Daoy (cell line): ENCODE results near the gene USP15. TPM values are rescaled to one million over a fixed set of nuclear protein-coding genes. Genes with fewer than 3 reads are reported as not detected.
"Not testable (repeated sequence)": the region's sequence is repeated elsewhere in the genome, so short reads cannot be mapped to it uniquely, and the experiment has no call there.

Experiments used
- DNase-seq: peaks from one replicate; pipeline ENCODE4 v3.0.0-alpha.2; 2015; ENCODE audit warnings: low read depth
- total RNA-seq: library from RNA; depleted of rRNA; stranded (reverse); fragments of >200 nt; shearing (Covaris generic); gene quantifications from 2 replicates; pipeline ENCODE4 v1.2.3, GENCODE V29; 2014; rRNA removed

The USP15 gene
- total RNA-seq, 1 experiment from 2014 or later: 42.6 TPM

GRCh38 chr12:62438098-62438692, 178.0 kb downstream of the USP15 start:
- peak; percentile 43 for DNase-seq

DNA sequence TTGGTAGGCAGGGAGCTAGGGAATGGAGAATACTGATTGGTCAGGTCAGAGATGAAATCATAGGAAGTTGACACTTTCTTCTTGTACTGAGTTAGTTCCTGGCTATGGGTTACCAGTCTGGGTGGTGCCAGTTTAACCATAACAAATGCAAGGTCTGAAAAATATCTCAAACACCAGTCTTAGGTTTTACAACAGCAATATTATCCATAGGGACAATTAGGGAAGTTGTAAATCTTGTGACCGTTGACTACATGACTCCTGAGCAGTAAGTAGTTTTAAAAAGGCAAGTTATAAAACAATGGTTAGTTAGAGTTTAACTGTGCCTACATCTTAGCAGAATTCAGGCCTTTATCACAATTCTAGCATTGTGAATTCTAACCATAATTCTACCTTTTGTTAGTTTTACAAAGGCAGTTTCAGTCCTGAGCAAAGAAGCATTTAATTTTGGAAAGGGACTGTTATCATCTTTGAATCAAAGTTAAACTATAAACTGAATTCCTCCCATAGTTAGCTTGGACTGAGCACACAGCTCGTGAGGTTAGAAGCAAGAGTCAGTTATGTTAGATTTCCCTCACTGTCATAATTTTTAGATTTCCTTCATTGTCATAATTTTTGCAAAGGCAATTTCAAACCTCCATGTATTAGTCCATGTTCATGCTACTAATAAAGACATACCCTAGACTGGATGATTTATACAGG, 186.7 kb downstream of the USP15 start:
- no peak for DNase-seq

DNA sequence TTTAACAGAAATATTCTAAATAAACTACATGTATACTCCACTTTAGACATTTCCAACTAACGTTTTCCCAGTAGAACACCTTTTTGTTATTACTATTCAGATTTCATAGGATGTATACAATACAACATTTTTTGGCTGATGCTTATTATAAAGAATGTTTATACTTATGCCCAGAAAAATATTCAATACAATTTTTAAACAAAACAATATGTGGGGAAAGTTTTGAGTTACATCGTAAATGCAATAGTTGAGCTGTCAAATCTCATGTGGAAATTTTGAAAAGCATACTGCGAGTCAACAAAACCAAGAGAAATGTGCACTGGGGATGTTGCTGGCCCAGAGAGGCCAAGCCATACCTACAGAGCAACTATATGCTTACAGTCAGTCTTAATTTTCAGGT, 188.2 kb downstream of the USP15 start:
- DNase-seq: no peak

- not testable (repeated sequence) for DNase-seq
These were observed 195.2 kb downstream of the USP15 start for GRCh38 chr12:62455429-62455828.

- no peak for DNase-seq
These were observed 198.4 kb downstream of the USP15 start for GRCh38 chr12:62458626-62459025.

GRCh38 chr12:62459976-62460375, 199.8 kb downstream of the USP15 start:
- DNase-seq: no peak

DNA sequence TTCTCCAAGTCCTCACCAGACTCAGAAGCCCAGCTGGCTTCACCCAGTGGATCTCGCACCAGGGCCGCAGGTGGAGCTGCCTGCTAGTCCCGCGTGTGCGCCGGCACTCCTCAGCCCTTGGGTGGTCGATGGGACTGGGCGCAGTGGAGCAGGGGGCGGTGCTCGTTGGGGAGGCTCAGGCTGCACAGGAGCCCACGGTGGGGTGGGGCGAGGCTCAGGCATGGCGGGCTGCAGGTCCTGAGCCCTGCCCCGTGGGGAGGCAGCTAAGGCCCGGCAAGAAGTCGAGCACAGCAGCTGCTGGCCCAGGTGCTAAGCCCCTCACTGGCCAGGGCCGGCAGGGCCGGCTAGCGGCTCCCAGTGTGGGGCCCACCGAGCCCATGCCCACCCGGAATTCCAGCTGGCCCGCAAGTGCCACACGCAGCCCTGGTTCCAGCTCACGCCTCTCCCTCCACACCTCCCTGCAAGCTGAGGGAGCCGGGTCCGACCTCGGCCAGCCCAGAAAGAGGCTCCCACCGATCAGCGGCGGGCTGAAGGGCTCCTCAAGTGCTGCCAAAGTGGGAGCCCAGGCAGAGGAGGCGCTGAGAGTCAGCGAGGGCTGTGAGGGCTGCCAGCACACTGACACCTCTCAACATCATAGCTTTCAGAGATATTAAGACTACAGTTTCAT, 201.1 kb downstream of the USP15 start:
- DNase-seq: not testable (repeated sequence)

DNA sequence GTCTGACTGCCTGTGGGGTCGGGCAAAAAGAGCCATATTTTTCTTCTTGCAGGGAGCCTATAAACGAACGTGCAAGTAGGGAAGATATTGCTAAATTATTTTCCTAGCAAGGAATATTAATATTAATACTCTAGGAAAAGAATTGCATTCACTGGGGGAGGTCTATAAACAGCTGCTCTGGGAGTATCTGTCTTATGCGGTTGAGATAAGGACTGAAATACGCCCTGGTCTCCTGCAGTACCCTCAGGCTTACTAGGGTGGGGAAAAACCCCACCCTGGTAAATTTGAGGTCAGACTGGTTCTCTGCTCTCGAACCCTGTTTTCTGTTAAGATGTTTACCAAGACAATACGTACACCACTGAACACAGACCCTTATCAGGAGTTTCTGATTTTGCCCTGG, 203.0 kb downstream of the USP15 start:
- DNase-seq: not testable (repeated sequence)

Other genes starting within 250 kb of the USP15 start
- gene MON2, start 206.4 kb downstream of the USP15 start, total RNA-seq: 18.2 and 27.9 TPM in 2 replicates